Measurements from ENCODE around the gene HHIP. TPM values are rescaled to one million over a fixed set of nuclear protein-coding genes. Genes with fewer than 3 reads are reported as not detected.

HHIP gene
- total and polyA plus RNA-seq, 9 of the 15 experiments (the other 6 are each of a cell fraction or from before 2014, with no cell fraction given): 0.09 TPM; not detected in 8

DNA sequence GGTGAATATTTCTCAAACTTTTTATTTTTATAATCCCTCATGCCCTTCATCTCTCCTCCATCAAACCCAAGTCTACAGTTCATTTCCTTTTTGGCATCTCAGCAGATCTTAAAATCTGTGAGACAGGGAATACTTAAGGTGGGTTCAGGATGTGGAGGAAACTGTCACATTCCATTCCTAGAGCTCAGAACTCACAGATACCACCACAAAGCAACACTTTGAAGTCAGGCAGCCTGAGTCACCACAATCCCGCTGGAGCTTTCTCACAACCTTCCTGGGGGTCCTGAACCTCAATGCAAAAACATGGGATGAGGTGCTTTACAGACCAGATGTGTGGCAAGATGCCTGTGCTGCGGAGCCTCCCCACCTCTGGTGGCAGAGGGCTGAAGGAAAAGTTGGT, 63.2 kb downstream of the HHIP start:
- DNase-seq (ENCODE audit: extremely low read depth in 1 of 4, low spot score in 3 of 4): no peak
- H3K4me2 ChIP-seq (ENCODE audit: insufficient read depth, low read length): no peak overlapping the region
- no peak for FAIRE-seq
- ATAC-seq: no peak
- H3K27ac ChIP-seq (ENCODE audit: extremely low read depth, low read depth, low read length): no peak overlapping the region
- intact Hi-C loops (cut with micrococcal nuclease) (no loop called here), in situ Hi-C loops (cut with MboI) (no loop called here)
- no peaks in the 10 kb centered on the region for H3K9me3 ChIP-seq (replicated peaks; ENCODE audit: control insufficient read depth, insufficient read depth, low read depth, low read length)
- no peaks in the 10 kb centered on the region for H3K27me3 ChIP-seq (ENCODE audit: control insufficient read depth in 2 of 2, insufficient read depth in 2 of 2, low read length in 2 of 2)
- no peak overlapping the region for H3K9ac ChIP-seq (ENCODE audit: insufficient read depth in 1 of 2, low read depth in 2 of 2, low read length in 2 of 2)
- ChIA-PET POLR2A (no interaction called here), CTCF (ENCODE audit: low intra/inter-chr PET ratio) (no interaction called here)
- H3K79me2 ChIP-seq (ENCODE audit: control insufficient read depth, insufficient read depth, low read length): no peaks in the 10 kb centered on the region
- H4K20me1 ChIP-seq (replicated peaks; ENCODE audit: control insufficient read depth, insufficient read depth, low read length): no peaks in the 10 kb centered on the region
- H3K4me1 ChIP-seq (replicated peaks in 1 of 2; ENCODE audit: control insufficient read depth in 2 of 2, insufficient read depth in 2 of 2, low read length in 2 of 2): no peaks in the 10 kb centered on the region
- no peaks in the 10 kb centered on the region for H3K36me3 ChIP-seq (ENCODE audit: control insufficient read depth, insufficient read depth, low read length)
- WGBS (ENCODE audit: insufficient coverage, low coverage, missing lambda C conversion rate): 0% methylated on average over 2 of the region's 2 CpGs
- no peak overlapping the region for H3K4me3 ChIP-seq
- no peak for TF ChIP-seq PTBP1 (IDR thresholded peaks at IDR 0.05; ENCODE audit: low read depth, low read length)
- TF ChIP-seq NFXL1 (CRISPR knock-in tag; IDR thresholded peaks at IDR 0.05): no peak
- no peak for TF ChIP-seq ESRRB (CRISPR knock-in tag; IDR thresholded peaks at IDR 0.05; ENCODE audit: borderline replicate concordance)
- TF ChIP-seq, protein P1, sequence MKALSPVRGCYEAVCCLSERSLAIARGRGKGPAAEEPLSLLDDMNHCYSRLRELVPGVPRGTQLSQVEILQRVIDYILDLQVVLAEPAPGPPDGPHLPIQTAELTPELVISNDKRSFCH (CRISPR knock-in tag; IDR thresholded peaks at IDR 0.05): no peak
- TF ChIP-seq, protein P1 (tag; IDR thresholded peaks at IDR 0.05): no peak
- TF ChIP-seq ZNF354B (CRISPR knock-in tag; IDR thresholded peaks at IDR 0.05): no peak
- H2AFZ ChIP-seq (ENCODE audit: low read depth, low read length): no peak overlapping the region
- no peaks in the 10 kb centered on the region for H3K9me1 ChIP-seq (ENCODE audit: control insufficient read depth, insufficient read depth, low read length)
- BruUV-seq (replicated peaks): no TSS peak
